Fibroblast of lung (primary cell): Measurements from ENCODE around the gene ANKH. TPM values are rescaled to one million over a fixed set of nuclear protein-coding genes. Genes with fewer than 3 reads are reported as not detected.

Experiments used
- DNase-seq, 2 donors: peaks; one replicate each; pipeline versions ENCODE4 v3.0.0 to v3.0.0-alpha.2; 2010; ENCODE audit warnings: low read depth in 2 of 2
- H2AFZ ChIP-seq: 2 replicates; pipeline ENCODE4 v1.5.1; 2012; ENCODE audit warnings: low read length, control low read depth, inconsistent platforms
- H3K27ac ChIP-seq: 2 replicates; pipeline ENCODE4 v1.5.1; 2011; ENCODE audit warnings: low read length, control low read depth; ENCODE audit not compliant: insufficient read depth
- H3K27me3 ChIP-seq: 2 replicates; pipeline ENCODE4 v1.5.1; 2011; ENCODE audit warnings: mild to moderate bottlenecking, low read length; ENCODE audit not compliant: control insufficient read depth, insufficient read depth
- H3K36me3 ChIP-seq: 2 replicates; pipeline ENCODE4 v1.5.1; 2011; ENCODE audit warnings: low read length; ENCODE audit not compliant: control insufficient read depth, insufficient read depth
- H3K4me1 ChIP-seq: 2 replicates; pipeline ENCODE4 v1.5.1; 2011; ENCODE audit warnings: low read length; ENCODE audit not compliant: control insufficient read depth, insufficient read depth; ENCODE audit errors: extremely low read depth
- H3K4me2 ChIP-seq: 2 replicates; pipeline ENCODE4 v1.5.1; 2011; ENCODE audit warnings: low read length, control low read depth; ENCODE audit not compliant: insufficient read depth; ENCODE audit errors: extremely low read depth
- H3K4me3 ChIP-seq, 4 experiments: fragments of 200-600 bp in 1 of 4; sonication (generic) in 1 of 4; replicated peaks in 1 of 4; 2 replicates each; pipeline ENCODE4 v1.5.1; 2011 to 2016; ENCODE audit warnings: low read length in 4 of 4, low read depth in 3 of 4, mild to moderate bottlenecking in 3 of 4, control low read depth in 2 of 4, inconsistent platforms in 1 of 4, mixed read lengths in 1 of 4; ENCODE audit not compliant: insufficient read depth in 1 of 4; ENCODE audit errors: control extremely low read depth in 1 of 4
- H3K79me2 ChIP-seq: 2 replicates; pipeline ENCODE4 v1.5.1; 2012; ENCODE audit warnings: mild to moderate bottlenecking, low read length, inconsistent platforms; ENCODE audit not compliant: control insufficient read depth, insufficient read depth
- H3K9ac ChIP-seq: 2 replicates; pipeline ENCODE4 v1.5.1; 2011; ENCODE audit warnings: mild to moderate bottlenecking, low read length, control low read depth; ENCODE audit not compliant: insufficient read depth
- H3K9me3 ChIP-seq: 2 replicates; pipeline ENCODE4 v1.5.1; 2012; ENCODE audit warnings: low read depth, low read length; ENCODE audit not compliant: control insufficient read depth, insufficient read depth
- H4K20me1 ChIP-seq: 2 replicates; pipeline ENCODE4 v1.5.1; 2011; ENCODE audit warnings: low read length; ENCODE audit not compliant: control insufficient read depth, insufficient read depth; ENCODE audit errors: extremely low read depth
- EZH2 ChIP-seq: IDR thresholded peaks from 2 replicates; pipeline ENCODE4 v1.5.1; 2012; ENCODE audit warnings: low read length, control low read depth, mild to moderate bottlenecking; ENCODE audit errors: missing control alignments
- polyA plus RNA-seq, 2 donors: library from polyadenylated mRNA; depleted of rRNA in 1 of 2; stranded (reverse) in 1 of 2; unstranded in 1 of 2; fragments of >200 nt; gene quantifications; 2 replicates each; pipeline ENCODE4 v1.2.1, GENCODE V29; 2011 to 2012; ENCODE audit warnings: missing spikeins in 1 of 2
- total RNA-seq: library from RNA; depleted of rRNA; stranded (reverse); fragments of >200 nt; gene quantifications from 2 replicates; pipeline ENCODE4 v1.2.1, GENCODE V29; 2014
- TF ChIP-seq, protein P1 (sequence below), 2 donors: IDR thresholded peaks in 1 of 2; conservative IDR thresholded peaks in 1 of 2; 1 replicate in 1 of 2; 2 replicates in 1 of 2; pipeline ENCODE4 v1.5.1; 2011 to 2012; ENCODE audit warnings: low read length in 2 of 2, control low read depth in 1 of 2, inconsistent platforms in 1 of 2, low read depth in 1 of 2, mild to moderate bottlenecking in 1 of 2

ANKH gene
- total and polyA plus RNA-seq, 2 donors (not counting 1 experiment from before 2014, with no cell fraction given), result 5.8 to 10.9 TPM

DNA sequence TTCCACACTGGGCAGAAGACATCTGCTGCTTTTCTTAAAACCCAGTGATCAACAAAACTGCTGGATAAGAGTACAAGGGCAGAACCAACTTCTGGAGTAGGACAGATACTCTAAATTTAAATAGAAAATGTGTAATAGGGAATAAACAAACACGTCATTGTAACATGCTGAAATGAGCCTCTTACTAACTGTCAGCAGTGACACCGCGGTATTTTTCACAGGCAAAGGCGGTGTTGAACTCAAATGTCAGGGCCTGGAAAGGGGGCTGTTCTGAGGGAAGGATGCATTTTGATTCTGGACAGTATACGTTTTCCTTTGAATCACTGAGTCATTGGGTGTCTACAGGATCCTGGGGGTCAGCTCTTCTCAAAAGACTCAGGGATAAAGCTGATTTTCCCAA is 133.5 kb downstream of the ANKH start:
- Histone ChIP-seq H3K4me2 (no peak overlapping the region), H2AFZ (no peak overlapping the region), H3K27me3 (no peaks in the 10 kb centered on the region), H3K9me3 (no peaks in the 10 kb centered on the region), H3K4me1 (no peaks in the 10 kb centered on the region), H4K20me1 (no peaks in the 10 kb centered on the region), H3K79me2 (no peaks in the 10 kb centered on the region), H3K9ac (no peak overlapping the region), H3K27ac (no peak overlapping the region), H3K36me3 (no peaks in the 10 kb centered on the region), H3K4me3 (no peak overlapping the region)
- DNase-seq, result no peak
- TF ChIP-seq, protein P1, sequence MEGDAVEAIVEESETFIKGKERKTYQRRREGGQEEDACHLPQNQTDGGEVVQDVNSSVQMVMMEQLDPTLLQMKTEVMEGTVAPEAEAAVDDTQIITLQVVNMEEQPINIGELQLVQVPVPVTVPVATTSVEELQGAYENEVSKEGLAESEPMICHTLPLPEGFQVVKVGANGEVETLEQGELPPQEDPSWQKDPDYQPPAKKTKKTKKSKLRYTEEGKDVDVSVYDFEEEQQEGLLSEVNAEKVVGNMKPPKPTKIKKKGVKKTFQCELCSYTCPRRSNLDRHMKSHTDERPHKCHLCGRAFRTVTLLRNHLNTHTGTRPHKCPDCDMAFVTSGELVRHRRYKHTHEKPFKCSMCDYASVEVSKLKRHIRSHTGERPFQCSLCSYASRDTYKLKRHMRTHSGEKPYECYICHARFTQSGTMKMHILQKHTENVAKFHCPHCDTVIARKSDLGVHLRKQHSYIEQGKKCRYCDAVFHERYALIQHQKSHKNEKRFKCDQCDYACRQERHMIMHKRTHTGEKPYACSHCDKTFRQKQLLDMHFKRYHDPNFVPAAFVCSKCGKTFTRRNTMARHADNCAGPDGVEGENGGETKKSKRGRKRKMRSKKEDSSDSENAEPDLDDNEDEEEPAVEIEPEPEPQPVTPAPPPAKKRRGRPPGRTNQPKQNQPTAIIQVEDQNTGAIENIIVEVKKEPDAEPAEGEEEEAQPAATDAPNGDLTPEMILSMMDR (conservative IDR thresholded peaks at IDR 0.05 in 1 of 2, IDR thresholded peaks at IDR 0.05 in 1 of 2; ENCODE audit: low read depth in 1 of 2, low read length in 2 of 2), result no peak
- no peak for TF ChIP-seq EZH2

DNA sequence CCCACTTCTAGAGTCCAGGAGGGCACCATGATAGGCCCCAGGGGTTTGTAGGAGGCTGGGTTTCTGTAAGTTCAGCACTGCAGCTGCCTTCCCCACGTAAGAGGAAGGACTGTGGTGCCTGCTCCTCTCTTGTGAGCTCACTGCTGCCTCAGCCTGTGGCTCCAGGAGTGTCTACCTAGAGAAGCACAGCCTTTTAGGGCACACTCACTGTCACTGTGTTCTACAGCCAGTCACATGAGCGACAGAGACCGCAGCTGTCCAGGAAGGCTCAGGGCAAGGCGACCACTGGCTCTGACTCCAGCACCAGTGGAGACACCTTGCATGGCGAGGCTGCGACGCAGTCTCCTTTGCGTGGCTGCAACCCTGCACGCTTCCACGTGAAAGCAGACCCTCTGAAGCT is 134.3 kb downstream of the ANKH start:
- Histone ChIP-seq H3K9ac (no peak overlapping the region), H3K36me3 (no peaks in the 10 kb centered on the region)
- TF ChIP-seq, protein P1 (conservative IDR thresholded peaks at IDR 0.05 in 1 of 2, IDR thresholded peaks at IDR 0.05 in 1 of 2; ENCODE audit: low read depth in 1 of 2, low read length in 2 of 2), result no peak
- TF ChIP-seq EZH2, result no peak

DNA sequence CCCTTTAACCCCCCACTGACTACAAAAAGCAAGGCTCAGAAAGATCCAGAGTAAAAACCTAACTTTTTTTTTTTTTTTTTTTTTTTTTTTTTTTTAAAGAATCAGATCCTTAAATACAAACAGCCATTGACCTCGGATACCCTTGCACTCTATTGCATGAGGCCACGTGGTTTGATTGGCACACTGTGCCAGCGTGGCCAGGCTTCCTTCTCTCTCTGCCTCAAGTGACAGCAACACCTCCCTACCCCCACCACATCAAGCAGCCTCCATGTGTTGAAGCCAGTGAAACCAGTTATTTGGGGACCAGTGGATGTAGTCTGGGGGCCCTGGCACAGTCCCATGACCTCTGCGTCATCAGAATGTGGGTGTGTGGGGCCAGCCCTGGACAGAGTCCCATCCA is 135.6 kb downstream of the ANKH start:
- TF ChIP-seq EZH2, result no peak
- TF ChIP-seq, protein P1 (conservative IDR thresholded peaks at IDR 0.05 in 1 of 2, IDR thresholded peaks at IDR 0.05 in 1 of 2; ENCODE audit: low read depth in 1 of 2, low read length in 2 of 2), result no peak
- no peaks in the 10 kb centered on the region for H3K79me2 ChIP-seq
- no peaks in the 10 kb centered on the region for H3K4me1 ChIP-seq
- H3K36me3 ChIP-seq, result no peaks in the 10 kb centered on the region
- DNase-seq, result no peak
- no peak overlapping the region for H2AFZ ChIP-seq
- no peaks in the 10 kb centered on the region for H3K27me3 ChIP-seq
- no peaks in the 10 kb centered on the region for H3K9me3 ChIP-seq
- H3K4me3 ChIP-seq, result no peak overlapping the region
- no peaks in the 10 kb centered on the region for H4K20me1 ChIP-seq
- no peak overlapping the region for H3K4me2 ChIP-seq
- no peak overlapping the region for H3K27ac ChIP-seq
- no peak overlapping the region for H3K9ac ChIP-seq

More for the DNA sequence above, 134.3 kb downstream of the ANKH start:
- no peak for DNase-seq
- Histone ChIP-seq H3K27me3 (no peaks in the 10 kb centered on the region), H3K27ac (no peak overlapping the region), H3K4me1 (no peaks in the 10 kb centered on the region), H3K4me3 (no peak overlapping the region), H3K79me2 (no peaks in the 10 kb centered on the region), H3K4me2 (no peak overlapping the region), H2AFZ (no peak overlapping the region), H3K9me3 (no peaks in the 10 kb centered on the region), H4K20me1 (no peaks in the 10 kb centered on the region)
